Heart left ventricle (tissue), 16 donors: ENCODE results near the gene FNDC11. TPM values are rescaled to one million over a fixed set of nuclear protein-coding genes. Genes with fewer than 3 reads are reported as not detected.

Source experiments
- ATAC-seq, 4 donors: fragments of 200-7000 bp; cut with Tn5 transposase; one replicate each; pipeline ENCODE4 v1.9.1; 2020 to 2022; ENCODE audit warnings: moderate library complexity in 4 of 4, mild to moderate bottlenecking in 3 of 4, moderate number of reproducible peaks in 1 of 4
- DNase-seq, 5 donors: peaks; one replicate each; pipeline ENCODE4 v3.0.0-alpha.2; 2020
- H3K27ac ChIP-seq, 12 donors: fragments of 200-600 bp; sonication (generic) in 4 of 12; one replicate each; pipeline versions ENCODE4 v1.5.0 to v1.8.0; 2016 to 2022; ENCODE audit warnings: mild to moderate bottlenecking in 2 of 12
- H3K27me3 ChIP-seq, 9 donors: fragments of 200-600 bp; sonication (generic) in 2 of 9; one replicate each; pipeline versions ENCODE4 v1.5.1 to v1.8.0; 2016 to 2022; ENCODE audit warnings: mild to moderate bottlenecking in 3 of 9
- H3K36me3 ChIP-seq, 9 donors: fragments of 200-600 bp; sonication (generic) in 2 of 9; one replicate each; pipeline versions ENCODE4 v1.5.0 to v1.8.0; 2018 to 2022; ENCODE audit warnings: mild to moderate bottlenecking in 2 of 9
- H3K4me1 ChIP-seq, 12 donors: fragments of 200-600 bp; sonication (generic) in 4 of 12; one replicate each; pipeline versions ENCODE4 v1.5.0 to v1.8.0; 2016 to 2022; ENCODE audit warnings: mild to moderate bottlenecking in 3 of 12
- H3K4me3 ChIP-seq, 12 donors: fragments of 200-600 bp; sonication (generic) in 4 of 12; one replicate each; pipeline versions ENCODE4 v1.5.0 to v1.8.0; 2017 to 2022; ENCODE audit warnings: mild to moderate bottlenecking in 9 of 12, moderate library complexity in 4 of 12
- H3K9me3 ChIP-seq, 12 donors: fragments of 200-600 bp; sonication (generic) in 4 of 12; one replicate each; pipeline versions ENCODE4 v1.5.0 to v1.8.0; 2016 to 2022; ENCODE audit warnings: mild to moderate bottlenecking in 1 of 12
- POLR2A ChIP-seq, 2 donors: fragments of 450-650 bp; IDR thresholded peaks; one replicate each; pipeline ENCODE4 v1.6.1; 2017; ENCODE audit warnings: antibody characterized with exemption in 2 of 2, mild to moderate bottlenecking in 2 of 2, moderate library complexity in 2 of 2
- WGBS, 4 donors: extraction: QIAGEN DNeasy Blood & Tissue Kit in 2 of 4; methylation state at CpG; one replicate each; pipeline versions ENCODE4 v1.1.5 to v1.1.7; 2013 to 2018; 5-methylcytosine and 5-hydroxymethylcytosine counted together
- intact Hi-C, 10 donors: fragments of 100-400 bp; cut with DNase I; formaldehyde crosslinking; loops; one replicate each; pipeline versions ENCODE4 v1.11.1 to v1.14.2; 2022
- polyA plus RNA-seq, 2 donors: library from polyadenylated mRNA; stranded (reverse); fragments of 200-250 nt; gene quantifications; one replicate each; pipeline ENCODE4 v1.2.3, GENCODE V29; 2013
- total RNA-seq, 9 donors: library from RNA; depleted of rRNA in 2 of 9; stranded (reverse); fragments of >200 nt in 2 of 9; fragmentation: NEBNext Ultra II Directional in 3 of 9; extraction: Animal tissue kit (Norgen Biotek cat#: 25700) in 3 of 9; gene quantifications; one replicate each; pipeline versions ENCODE4 v1.1.0 to v1.2.4, GENCODE V29; 2016 to 2023
- TF ChIP-seq, protein P1 (sequence below), 12 donors: fragments of 200-600 bp; sonication (generic) in 4 of 12; IDR thresholded peaks; one replicate each; pipeline versions ENCODE4 v1.5.0 to v1.8.0; 2018 to 2022; ENCODE audit warnings: antibody characterized with exemption in 12 of 12, mild to moderate bottlenecking in 5 of 12
- donor health status: ischemic (EF 13 %, LVEDD 7.1; RV severe dilation, severe dysfunction).
- donor health status: healthy with polysubstance abuse.
- donor health status: DM: no; HTN: yes; CAD: no.
- donor health status: DM: no; HTN: no; CAD: no.
- donor health status: ischemic (EF 25% LVEDD 6.9; RV normal size, moderate dysfunction).
- donor health status: ischemic (EF 25% LVEDD 5.7; RV mildly dilated, moderate dysfunction).
- donor health status: healthy.
- donor health status: DM: yes; HTN: yes; CAD: no.
- donor health status: ischemic (EF 35%, LVEDD 5.7; RV mildly dilated, moderate dysfunction).
- donor health status: nonischemic (EF 11% LVEDD 7.7; RV severe dilation, severe dysfunction).
- donor health status: DM: yes; HTN: yes; CAD: no.
- donor health status: PGD.
- donor health status: ischemic (EF 29% LVEDD 5.4; RV normal size, mild dysfunction).
- donor health status: nonischemic (EF 23%, LVEDD 6.1; RV moderate dilation, normal function).

FNDC11 gene
- total and polyA plus RNA-seq, 11 donors: 0.08 to 0.23 (median 0.17) TPM; not detected in 5

DNA sequence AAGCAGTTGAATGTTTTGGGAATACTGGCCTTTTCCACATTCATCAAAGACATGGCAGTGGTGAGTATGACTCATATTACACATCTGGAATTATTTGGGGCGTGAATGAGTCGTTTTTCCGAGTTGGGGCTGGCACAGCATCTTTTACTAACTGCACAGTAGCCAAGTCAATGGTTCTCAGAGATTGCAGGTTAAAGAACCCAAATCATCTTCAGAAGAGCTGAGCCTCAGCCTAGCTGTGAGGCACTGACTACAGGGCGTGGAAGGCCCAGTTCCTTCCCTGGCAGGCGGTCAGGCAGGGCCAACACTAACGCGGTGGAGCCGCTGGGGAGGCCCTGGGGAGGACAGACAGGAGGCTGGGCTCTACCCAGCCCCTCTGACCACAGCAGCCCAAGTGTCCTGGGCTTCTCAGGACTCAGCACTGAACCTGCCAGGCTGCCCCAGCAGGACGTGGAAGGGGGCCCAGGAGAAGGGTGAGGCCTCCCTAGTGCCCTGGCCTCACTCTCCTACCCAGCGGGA, 40.1 kb downstream of the FNDC11 start:
- 57 to 94% (median 83%) methylated on average over 8 to 10 of the region's 10 CpGs for WGBS, 4 donors
- Histone ChIP-seq H3K27ac (peak overlapping the region in 3 of 12 donors; percentile 17 to 37 (median 29)), H3K4me1 (peaks cover 0 to 4% (median 0%) of the 10 kb centered on the region in 12 donors), H3K9me3 (no peaks in the 10 kb centered on the region), H3K36me3 (peaks cover 0 to 92% (median 78%) of the 10 kb centered on the region in 9 donors), H3K4me3 (no peak overlapping the region), H3K27me3 (no peaks in the 10 kb centered on the region)
- ATAC-seq: peak in 2 of 4 donors; percentile 34 to 61
- no peak for TF ChIP-seq POLR2A (IDR thresholded peaks at IDR 0.05)
- TF ChIP-seq, protein P1, sequence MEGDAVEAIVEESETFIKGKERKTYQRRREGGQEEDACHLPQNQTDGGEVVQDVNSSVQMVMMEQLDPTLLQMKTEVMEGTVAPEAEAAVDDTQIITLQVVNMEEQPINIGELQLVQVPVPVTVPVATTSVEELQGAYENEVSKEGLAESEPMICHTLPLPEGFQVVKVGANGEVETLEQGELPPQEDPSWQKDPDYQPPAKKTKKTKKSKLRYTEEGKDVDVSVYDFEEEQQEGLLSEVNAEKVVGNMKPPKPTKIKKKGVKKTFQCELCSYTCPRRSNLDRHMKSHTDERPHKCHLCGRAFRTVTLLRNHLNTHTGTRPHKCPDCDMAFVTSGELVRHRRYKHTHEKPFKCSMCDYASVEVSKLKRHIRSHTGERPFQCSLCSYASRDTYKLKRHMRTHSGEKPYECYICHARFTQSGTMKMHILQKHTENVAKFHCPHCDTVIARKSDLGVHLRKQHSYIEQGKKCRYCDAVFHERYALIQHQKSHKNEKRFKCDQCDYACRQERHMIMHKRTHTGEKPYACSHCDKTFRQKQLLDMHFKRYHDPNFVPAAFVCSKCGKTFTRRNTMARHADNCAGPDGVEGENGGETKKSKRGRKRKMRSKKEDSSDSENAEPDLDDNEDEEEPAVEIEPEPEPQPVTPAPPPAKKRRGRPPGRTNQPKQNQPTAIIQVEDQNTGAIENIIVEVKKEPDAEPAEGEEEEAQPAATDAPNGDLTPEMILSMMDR (IDR thresholded peaks at IDR 0.05): no peak
- DNase-seq: peak in 2 of 5 donors; percentile 29 to 30
- intact Hi-C loops: no loop called here

DNA sequence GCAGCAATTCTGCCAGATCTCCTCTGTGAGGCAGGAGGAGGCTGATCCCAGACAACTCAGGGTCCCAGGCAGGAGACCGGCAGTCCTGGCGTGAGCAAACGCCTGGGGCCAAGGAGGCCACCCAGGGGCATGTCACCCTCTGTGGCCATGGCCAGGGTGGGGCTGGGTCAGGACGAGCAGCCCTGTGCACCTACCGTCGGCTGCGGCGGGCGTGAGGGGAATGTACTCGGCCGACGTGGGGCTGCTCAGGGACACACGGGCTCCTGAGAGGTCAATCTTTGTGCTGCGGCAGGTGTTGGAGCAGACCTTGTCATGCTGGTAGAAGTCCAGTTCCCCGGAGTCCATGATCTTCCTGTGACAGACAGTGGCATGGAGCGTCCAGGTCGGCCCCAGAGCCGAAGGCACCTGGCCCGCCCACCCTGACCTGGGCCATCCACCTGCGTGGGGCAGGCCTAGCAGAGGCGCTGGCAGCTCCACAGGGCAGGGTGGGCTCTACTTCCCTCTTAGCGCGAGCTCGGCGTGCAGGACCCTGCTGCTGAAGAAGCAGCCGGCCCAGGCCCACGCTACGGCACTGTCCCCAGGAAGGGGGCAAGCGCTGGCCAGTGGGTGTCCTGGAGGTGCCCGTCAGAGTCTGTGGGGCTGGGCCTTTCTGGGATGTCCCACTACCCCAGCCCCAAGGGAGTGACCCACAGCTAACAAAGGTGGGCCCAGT, 41.6 kb downstream of the FNDC11 start:
- H3K4me1 ChIP-seq: peaks cover 0 to 4% (median 0%) of the 10 kb centered on the region in 12 donors
- no peaks in the 10 kb centered on the region for H3K9me3 ChIP-seq
- no peaks in the 10 kb centered on the region for H3K27me3 ChIP-seq
- intact Hi-C loops: no loop called here
- H3K27ac ChIP-seq: no peak overlapping the region
- H3K36me3 ChIP-seq: peaks cover 0 to 89% (median 77%) of the 10 kb centered on the region in 9 donors
- DNase-seq (peak in 2 of 5 donors; percentile 15 to 50), ATAC-seq (no peak)
- TF ChIP-seq, protein P1 (IDR thresholded peaks at IDR 0.05): no peak
- no peak overlapping the region for H3K4me3 ChIP-seq
- 92 to 96% (median 94%) methylated on average over 14 to 30 of the region's 30 CpGs for WGBS, 4 donors

DNA sequence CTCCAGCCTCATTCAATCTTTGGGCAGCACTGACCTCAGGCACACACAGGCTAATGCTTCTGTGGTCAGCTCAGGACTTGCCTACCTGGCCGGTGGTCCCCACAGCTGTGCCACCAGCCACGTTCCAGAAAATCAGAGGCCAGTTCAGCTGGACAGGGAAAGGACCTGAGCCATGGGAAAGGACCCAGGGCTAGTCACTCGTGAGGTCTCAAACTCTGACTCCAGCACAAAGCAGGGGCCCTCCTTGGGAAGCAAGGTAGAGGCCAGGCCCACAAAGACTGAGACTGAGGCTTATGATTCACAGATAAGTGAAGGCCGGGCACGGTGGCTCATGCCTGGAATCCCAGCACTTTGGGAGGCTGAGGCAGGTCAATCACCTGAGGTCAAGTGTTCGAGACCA, 42.5 kb downstream of the FNDC11 start:
- peak in 2 of 5 donors; percentile 7 to 11 for DNase-seq
- Histone ChIP-seq H3K9me3 (no peaks in the 10 kb centered on the region), H3K4me3 (no peak overlapping the region), H3K36me3 (peaks cover 0 to 89% (median 77%) of the 10 kb centered on the region in 9 donors), H3K4me1 (peaks cover 0 to 4% (median 0%) of the 10 kb centered on the region in 12 donors), H3K27ac (no peak overlapping the region), H3K27me3 (no peaks in the 10 kb centered on the region)
- no peak for TF ChIP-seq POLR2A (IDR thresholded peaks at IDR 0.05)
- 90 to 97% (median 92%) methylated on average over 5 to 6 of the region's 6 CpGs for WGBS, 4 donors
- intact Hi-C loops: no loop called here
- no peak for ATAC-seq

GRCh38 chr20:63597651-63598478, 43.9 kb downstream of the FNDC11 start:
- intact Hi-C loops: no loop called here
- Histone ChIP-seq H3K9me3 (no peaks in the 10 kb centered on the region), H3K4me1 (peaks cover 0 to 4% (median 0%) of the 10 kb centered on the region in 12 donors), H3K27ac (no peak overlapping the region), H3K4me3 (no peak overlapping the region), H3K27me3 (no peaks in the 10 kb centered on the region), H3K36me3 (peaks cover 6 to 88% (median 75%) of the 10 kb centered on the region in 9 donors)
- DNase-seq: peak in 2 of 5 donors; percentile 7 to 42
- no peak for ATAC-seq
- WGBS, 4 donors: 87 to 91% (median 89%) methylated on average over 23 of the region's 23 CpGs
- TF ChIP-seq, protein P1 (IDR thresholded peaks at IDR 0.05): no peak
- TF ChIP-seq POLR2A (IDR thresholded peaks at IDR 0.05): no peak
